Suppressor macrophage treated with lipopolysaccharide for 4 hours (primary cell): ENCODE measurements around the gene SLC41A2.
A peak's percentile ranks its signal among the peaks of the same experiment; 100 is the strongest.

Experiments
- DNase-seq: peaks from one replicate; pipeline ENCODE4 v3.0.0-alpha.2; 2020

SLC41A2 gene

GRCh38 chr12:104929977-104930376, 28.1 kb downstream of the SLC41A2 start:
- peak; percentile 72 for DNase-seq

GRCh38 chr12:104929368-104929767, 28.7 kb downstream of the SLC41A2 start:
- DNase-seq, result no peak

GRCh38 chr12:104928036-104928745, 29.9 kb downstream of the SLC41A2 start:
- DNase-seq, result no peak

GRCh38 chr12:104925501-104925900, 32.6 kb downstream of the SLC41A2 start:
- DNase-seq, result no peak

GRCh38 chr12:104921340-104921739, 36.8 kb downstream of the SLC41A2 start:
- no peak for DNase-seq

- no peak for DNase-seq
Measured at GRCh38 chr12:104911942-104912341, 46.1 kb downstream of the SLC41A2 start.

- DNase-seq, result no peak
Measured at GRCh38 chr12:104910196-104910840, 47.8 kb downstream of the SLC41A2 start.

- no peak for DNase-seq
Measured at GRCh38 chr12:104909761-104910160, 48.3 kb downstream of the SLC41A2 start.
